ENCODE results near the gene CEP85L. TPM values are rescaled to one million over a fixed set of nuclear protein-coding genes. Genes with fewer than 3 reads are reported as not detected.

The CEP85L gene
- total RNA-seq, 2 experiments from 2014 or later, result 9.6 to 12.0 TPM

GRCh38 chr6:118546880-118547218 is 104.5 kb downstream of the CEP85L start:
- BruUV-seq (replicated peaks), result no TSS peak
- Histone ChIP-seq H3K27ac (ENCODE audit: low read depth, low read length, poor library complexity, severe bottlenecking) (no peak overlapping the region), H3K4me1 (ENCODE audit: insufficient read depth, low read length, poor library complexity, severe bottlenecking) (no peaks in the 10 kb centered on the region), H4K20me1 (ENCODE audit: insufficient read depth, low read length) (no peaks in the 10 kb centered on the region), H3K9me2 (ENCODE audit: insufficient read depth, low read length) (no peaks in the 10 kb centered on the region), H3K4me3 (ENCODE audit: low read depth, low read length, poor library complexity, severe bottlenecking) (no peak overlapping the region), H3K79me2 (ENCODE audit: insufficient read depth, low read depth, low read length) (no peaks in the 10 kb centered on the region), H3K9me3 (ENCODE audit: low read length) (no peaks in the 10 kb centered on the region), H3K36me3 (ENCODE audit: insufficient read depth, low read length) (no peaks in the 10 kb centered on the region), H3K4me2 (ENCODE audit: low read length) (no peak overlapping the region), H2AFZ (ENCODE audit: low read length) (no peak overlapping the region)
- intact Hi-C loops (cut with micrococcal nuclease; ENCODE audit: unreplicated experiment), result no loop called here
- DNase-seq (ENCODE audit: low spot score), result no peak
- TF ChIP-seq EZH2phosphoT487 (IDR thresholded peaks at IDR 0.05; ENCODE audit: borderline replicate concordance, low read depth, low read length), result no peak
- TF ChIP-seq CTCF (conservative IDR thresholded peaks at IDR 0.05; ENCODE audit: low read length), result no peak
- POLR2A ChIA-PET, result no interaction called here
- CTCF ChIA-PET (ENCODE audit: unreplicated experiment), result no interaction called here

- Histone ChIP-seq H3K79me2 (ENCODE audit: insufficient read depth, low read depth, low read length) (no peaks in the 10 kb centered on the region), H3K27ac (ENCODE audit: low read depth, low read length, poor library complexity, severe bottlenecking) (no peak overlapping the region), H3K9me3 (ENCODE audit: low read length) (no peaks in the 10 kb centered on the region), H3K4me3 (ENCODE audit: low read depth, low read length, poor library complexity, severe bottlenecking) (no peak overlapping the region), H2AFZ (ENCODE audit: low read length) (no peak overlapping the region), H3K4me2 (ENCODE audit: low read length) (no peak overlapping the region), H3K36me3 (ENCODE audit: insufficient read depth, low read length) (no peaks in the 10 kb centered on the region), H3K9me2 (ENCODE audit: insufficient read depth, low read length) (no peaks in the 10 kb centered on the region), H3K4me1 (ENCODE audit: insufficient read depth, low read length, poor library complexity, severe bottlenecking) (no peaks in the 10 kb centered on the region), H4K20me1 (ENCODE audit: insufficient read depth, low read length) (no peaks in the 10 kb centered on the region)
- intact Hi-C loops (cut with micrococcal nuclease; ENCODE audit: unreplicated experiment), result no loop called here
- DNase-seq (ENCODE audit: low spot score), result no peak
- POLR2A ChIA-PET, result interaction anchor here (0.5 to 2.1 kb wide), 4 partner anchors 8 to 839 kb away, joined by 3 to 9 read pairs (median 3); no protein-coding TSS in a partner anchor
- TF ChIP-seq CTCF (conservative IDR thresholded peaks at IDR 0.05; ENCODE audit: low read length) (no peak), EZH2phosphoT487 (IDR thresholded peaks at IDR 0.05; ENCODE audit: borderline replicate concordance, low read depth, low read length) (no peak)
- BruUV-seq (replicated peaks), result no TSS peak
- CTCF ChIA-PET (ENCODE audit: unreplicated experiment), result no interaction called here
These were observed 105.1 kb downstream of the CEP85L start for GRCh38 chr6:118546164-118546879.

- no peaks in the 10 kb centered on the region for H4K20me1 ChIP-seq (ENCODE audit: insufficient read depth, low read length)
- no peaks in the 10 kb centered on the region for H3K4me1 ChIP-seq (ENCODE audit: insufficient read depth, low read length, poor library complexity, severe bottlenecking)
- H3K79me2 ChIP-seq (ENCODE audit: insufficient read depth, low read depth, low read length), result no peaks in the 10 kb centered on the region
- no peak for TF ChIP-seq EZH2phosphoT487 (IDR thresholded peaks at IDR 0.05; ENCODE audit: borderline replicate concordance, low read depth, low read length)
- TF ChIP-seq CTCF (conservative IDR thresholded peaks at IDR 0.05; ENCODE audit: low read length), result no peak
- H3K4me3 ChIP-seq (ENCODE audit: low read depth, low read length, poor library complexity, severe bottlenecking), result no peak overlapping the region
- H3K36me3 ChIP-seq (ENCODE audit: insufficient read depth, low read length), result no peaks in the 10 kb centered on the region
- no peaks in the 10 kb centered on the region for H3K9me2 ChIP-seq (ENCODE audit: insufficient read depth, low read length)
- no peak overlapping the region for H3K4me2 ChIP-seq (ENCODE audit: low read length)
- intact Hi-C loops (cut with micrococcal nuclease; ENCODE audit: unreplicated experiment), result no loop called here
- ChIA-PET POLR2A (interaction anchor here (0.5 to 2.1 kb wide), 2 partner anchors 10 to 424 kb away, joined by 4 to 9 read pairs; no protein-coding TSS in a partner anchor), CTCF (ENCODE audit: unreplicated experiment) (no interaction called here)
- BruUV-seq (replicated peaks), result no TSS peak
- no peak overlapping the region for H3K27ac ChIP-seq (ENCODE audit: low read depth, low read length, poor library complexity, severe bottlenecking)
- H3K9me3 ChIP-seq (ENCODE audit: low read length), result no peaks in the 10 kb centered on the region
- DNase-seq (ENCODE audit: low spot score), result no peak
- no peak overlapping the region for H2AFZ ChIP-seq (ENCODE audit: low read length)
These were observed 107.3 kb downstream of the CEP85L start for GRCh38 chr6:118544105-118544504.

All from OCI-LY7 (cell line).